ENCODE results near the gene SYNJ2.

The SYNJ2 gene

DNA sequence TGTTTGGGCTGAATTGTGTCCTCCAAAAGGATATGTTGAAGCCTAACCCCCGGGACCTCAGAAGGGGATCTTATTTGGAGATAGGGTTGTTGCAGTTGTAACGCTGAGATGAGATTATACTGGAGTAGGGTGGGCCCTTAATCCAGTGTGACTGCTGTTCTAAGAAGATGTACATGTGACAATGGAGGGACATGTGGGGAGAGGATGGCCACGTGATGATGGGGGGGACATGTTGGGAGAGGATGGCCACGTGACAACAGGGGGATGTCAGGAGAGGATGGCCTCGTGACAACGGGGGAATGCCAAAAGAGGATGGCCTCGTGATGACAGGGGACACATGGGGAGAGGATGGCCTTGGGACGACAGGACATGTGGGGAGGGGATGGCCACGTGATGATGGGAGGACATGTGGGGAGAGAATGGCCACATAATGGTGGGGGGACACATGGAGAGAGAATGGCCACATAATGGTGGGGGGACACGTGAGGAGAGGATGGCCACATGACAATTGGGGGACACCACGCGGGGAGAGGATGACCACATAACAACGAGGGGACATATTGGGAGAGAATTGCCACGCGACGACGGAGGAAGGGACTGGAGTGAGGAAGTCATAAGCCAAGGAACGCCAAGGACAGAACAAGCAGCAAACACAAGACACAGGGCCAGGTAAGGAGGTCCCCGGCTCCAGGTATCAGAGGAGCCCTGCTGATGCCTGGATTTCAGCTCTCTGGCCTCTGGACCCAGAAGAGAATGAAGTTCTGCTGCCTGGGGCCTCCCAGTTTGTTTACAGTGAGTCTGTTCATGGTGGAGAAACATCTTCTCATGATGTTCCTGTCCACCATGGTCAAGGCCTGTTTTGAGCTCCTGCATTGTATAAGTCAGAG lies 29.2 kb downstream of the SYNJ2 start:
- H3K79me1 ChIP-seq (ENCODE audit: low read depth, low read length), result no peaks in the 10 kb centered on the region
- H3K14ac ChIP-seq (ENCODE audit: low read length), result no peak overlapping the region
- no peak overlapping the region for H2BK120ac ChIP-seq (ENCODE audit: low read depth, low read length)
- H2BK15ac ChIP-seq (ENCODE audit: low read length), result no peak overlapping the region
- H4K8ac ChIP-seq (ENCODE audit: low read depth, low read length), result no peak overlapping the region
- no peaks in the 10 kb centered on the region for H3K27me3 ChIP-seq (ENCODE audit: control insufficient read depth in 3 of 3, insufficient read depth in 3 of 3, low read depth in 1 of 3, low read length in 3 of 3)
- no peaks in the 10 kb centered on the region for H3K36me3 ChIP-seq (replicated peaks in 1 of 2; ENCODE audit: control insufficient read depth in 2 of 2, insufficient read depth in 2 of 2, low read length in 2 of 2)
- H2BK12ac ChIP-seq (ENCODE audit: low read length), result no peak overlapping the region
- H3K23ac ChIP-seq (ENCODE audit: low read depth, low read length, poor library complexity), result no peak overlapping the region
- no peak overlapping the region for H3K27ac ChIP-seq (replicated peaks; ENCODE audit: low read length)
- DNase-seq (ENCODE audit: low spot score), result no peak
- no peak overlapping the region for H3K4ac ChIP-seq (ENCODE audit: low read length)
- peak overlapping the region in 1 of 2 donors; percentile 27 for H3K4me3 ChIP-seq (ENCODE audit: low read length in 2 of 2)
- H3K9me3 ChIP-seq (replicated peaks in 1 of 2; ENCODE audit: control insufficient read depth in 2 of 2, insufficient read depth in 1 of 2, low read depth in 1 of 2, low read length in 2 of 2), result peaks cover 0 to 2% of the 10 kb centered on the region in 2 donors
- no peak overlapping the region for H4K91ac ChIP-seq (ENCODE audit: low read depth, low read length, poor library complexity)
- peaks cover 0 to 4% of the 10 kb centered on the region in 2 donors for H3K4me1 ChIP-seq (ENCODE audit: control insufficient read depth in 2 of 2, insufficient read depth in 1 of 2, low read depth in 1 of 2, low read length in 2 of 2)
- H3K9ac ChIP-seq (ENCODE audit: low read depth, low read length, poor library complexity), result no peak overlapping the region
- WGBS, 2 donors (ENCODE audit: extremely low coverage in 2 of 2, insufficient read length in 2 of 2, insufficient replicate concordance in 1 of 2), result no CpG with 5 or more reads among the region's 19 CpGs
- H2AFZ ChIP-seq (ENCODE audit: low read length), result no peak overlapping the region
- no peak overlapping the region for H3K4me2 ChIP-seq (ENCODE audit: insufficient read depth, low read length, poor library complexity, severe bottlenecking)
- peak overlapping the region; percentile 29 for H3K18ac ChIP-seq (ENCODE audit: low read length)
- H2AK5ac ChIP-seq (ENCODE audit: low read depth, low read length), result no peak overlapping the region
- no peak overlapping the region for H2BK5ac ChIP-seq (ENCODE audit: low read length)

DNA sequence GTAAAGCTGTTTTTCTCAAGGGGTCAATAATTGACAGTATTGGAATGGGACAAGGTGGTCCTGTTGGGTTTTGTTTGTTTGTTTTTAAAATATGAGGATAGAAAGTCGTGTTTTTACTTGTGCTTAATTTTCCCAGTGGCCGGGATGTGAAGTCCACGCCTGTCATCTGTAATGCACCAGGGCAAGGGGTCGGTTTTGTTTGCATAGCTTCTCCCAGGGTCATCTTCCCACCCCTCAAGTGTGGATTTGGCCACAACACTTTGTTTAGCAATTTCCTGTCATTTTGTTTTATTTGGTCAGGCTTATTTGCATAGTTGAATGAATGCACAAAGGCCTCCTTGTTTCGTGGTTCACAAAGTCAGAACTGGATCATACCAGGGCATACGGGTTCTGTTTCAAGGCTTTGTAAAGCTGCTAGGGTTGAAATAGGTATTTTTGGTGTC lies 29.8 kb downstream of the SYNJ2 start:
- H3K4me3 ChIP-seq (ENCODE audit: low read length in 2 of 2), result no peak overlapping the region
- H2BK15ac ChIP-seq (ENCODE audit: low read length), result no peak overlapping the region

DNA sequence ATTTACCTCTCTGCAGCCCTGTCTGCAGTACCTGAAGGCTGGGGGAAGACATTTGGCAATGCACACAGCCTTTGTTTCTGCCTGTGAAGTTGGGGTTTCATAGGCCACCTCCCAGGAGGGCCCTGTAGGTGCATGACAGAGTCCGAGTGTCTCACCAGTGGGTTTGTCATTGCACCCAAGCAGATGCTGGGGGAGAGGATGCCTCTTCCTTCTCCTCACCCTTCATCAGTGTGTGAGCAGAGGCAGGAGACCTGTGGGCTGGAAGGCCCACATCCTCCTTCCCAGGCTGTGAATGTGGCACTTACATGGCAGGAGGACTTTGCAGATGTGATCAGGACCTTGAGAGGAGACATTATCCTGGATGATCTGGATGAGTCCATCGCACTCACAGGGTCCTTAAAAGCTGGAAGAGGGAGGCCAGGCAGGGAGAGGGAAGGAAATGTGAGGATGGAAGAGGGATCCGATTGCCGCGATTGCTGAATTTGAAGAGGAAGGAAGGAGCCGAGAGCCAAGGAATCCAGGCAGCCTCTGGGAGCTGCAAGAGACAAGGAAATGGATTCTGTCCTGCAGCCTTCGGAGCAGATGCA lies 30.4 kb downstream of the SYNJ2 start:
- WGBS, 2 donors (ENCODE audit: extremely low coverage in 2 of 2, insufficient read length in 2 of 2, insufficient replicate concordance in 1 of 2), result no CpG with 5 or more reads among the region's 7 CpGs
- no peaks in the 10 kb centered on the region for H3K36me3 ChIP-seq (replicated peaks in 1 of 2; ENCODE audit: control insufficient read depth in 2 of 2, insufficient read depth in 2 of 2, low read length in 2 of 2)
- H3K18ac ChIP-seq (ENCODE audit: low read length), result no peak overlapping the region
- H3K79me1 ChIP-seq (ENCODE audit: low read depth, low read length), result no peaks in the 10 kb centered on the region
- no peak for DNase-seq (ENCODE audit: low spot score)
- H2BK15ac ChIP-seq (ENCODE audit: low read length), result no peak overlapping the region
- H3K27ac ChIP-seq (replicated peaks; ENCODE audit: low read length), result no peak overlapping the region
- no peak overlapping the region for H2BK5ac ChIP-seq (ENCODE audit: low read length)
- H4K91ac ChIP-seq (ENCODE audit: low read depth, low read length, poor library complexity), result no peak overlapping the region
- H3K9ac ChIP-seq (ENCODE audit: low read depth, low read length, poor library complexity), result no peak overlapping the region
- H3K27me3 ChIP-seq (ENCODE audit: control insufficient read depth in 3 of 3, insufficient read depth in 3 of 3, low read depth in 1 of 3, low read length in 3 of 3), result no peaks in the 10 kb centered on the region
- H3K4ac ChIP-seq (ENCODE audit: low read length), result no peak overlapping the region
- H3K9me3 ChIP-seq (replicated peaks in 1 of 2; ENCODE audit: control insufficient read depth in 2 of 2, insufficient read depth in 1 of 2, low read depth in 1 of 2, low read length in 2 of 2), result peaks cover 0 to 2% of the 10 kb centered on the region in 2 donors
- H2AFZ ChIP-seq (ENCODE audit: low read length), result no peak overlapping the region
- H2BK12ac ChIP-seq (ENCODE audit: low read length), result no peak overlapping the region
- H4K8ac ChIP-seq (ENCODE audit: low read depth, low read length), result no peak overlapping the region
- H3K23ac ChIP-seq (ENCODE audit: low read depth, low read length, poor library complexity), result no peak overlapping the region
- no peak overlapping the region for H2BK120ac ChIP-seq (ENCODE audit: low read depth, low read length)
- no peak overlapping the region for H3K14ac ChIP-seq (ENCODE audit: low read length)
- no peak overlapping the region for H3K4me3 ChIP-seq (ENCODE audit: low read length in 2 of 2)
- H3K4me1 ChIP-seq (ENCODE audit: control insufficient read depth in 2 of 2, insufficient read depth in 1 of 2, low read depth in 1 of 2, low read length in 2 of 2), result peaks cover 0 to 3% of the 10 kb centered on the region in 2 donors
- no peak overlapping the region for H2AK5ac ChIP-seq (ENCODE audit: low read depth, low read length)
- H3K4me2 ChIP-seq (ENCODE audit: insufficient read depth, low read length, poor library complexity, severe bottlenecking), result no peak overlapping the region

More for the DNA sequence above, 29.8 kb downstream of the SYNJ2 start:
- no peak for DNase-seq (ENCODE audit: low spot score)
- Histone ChIP-seq H3K4me1 (ENCODE audit: control insufficient read depth in 2 of 2, insufficient read depth in 1 of 2, low read depth in 1 of 2, low read length in 2 of 2) (no peaks in the 10 kb centered on the region), H3K14ac (ENCODE audit: low read length) (no peak overlapping the region), H2BK5ac (ENCODE audit: low read length) (no peak overlapping the region), H3K23ac (ENCODE audit: low read depth, low read length, poor library complexity) (no peak overlapping the region), H3K4me2 (ENCODE audit: insufficient read depth, low read length, poor library complexity, severe bottlenecking) (no peak overlapping the region), H2AK5ac (ENCODE audit: low read depth, low read length) (no peak overlapping the region), H4K91ac (ENCODE audit: low read depth, low read length, poor library complexity) (no peak overlapping the region), H2BK120ac (ENCODE audit: low read depth, low read length) (no peak overlapping the region), H2BK12ac (ENCODE audit: low read length) (no peak overlapping the region), H4K8ac (ENCODE audit: low read depth, low read length) (no peak overlapping the region), H3K9me3 (replicated peaks in 1 of 2; ENCODE audit: control insufficient read depth in 2 of 2, insufficient read depth in 1 of 2, low read depth in 1 of 2, low read length in 2 of 2) (peaks cover 0 to 2% of the 10 kb centered on the region in 2 donors), H3K36me3 (replicated peaks in 1 of 2; ENCODE audit: control insufficient read depth in 2 of 2, insufficient read depth in 2 of 2, low read length in 2 of 2) (no peaks in the 10 kb centered on the region), H3K9ac (ENCODE audit: low read depth, low read length, poor library complexity) (no peak overlapping the region), H3K27me3 (ENCODE audit: control insufficient read depth in 3 of 3, insufficient read depth in 3 of 3, low read depth in 1 of 3, low read length in 3 of 3) (no peaks in the 10 kb centered on the region), H2AFZ (ENCODE audit: low read length) (no peak overlapping the region), H3K79me1 (ENCODE audit: low read depth, low read length) (no peaks in the 10 kb centered on the region), H3K27ac (replicated peaks; ENCODE audit: low read length) (no peak overlapping the region), H3K18ac (ENCODE audit: low read length) (no peak overlapping the region), H3K4ac (ENCODE audit: low read length) (no peak overlapping the region)
- 100% methylated on average over 1 of the region's 6 CpGs; no CpG with 5 or more reads in 1 of the 2 donors for WGBS, 2 donors (ENCODE audit: extremely low coverage in 2 of 2, insufficient read length in 2 of 2, insufficient replicate concordance in 1 of 2)

DNA sequence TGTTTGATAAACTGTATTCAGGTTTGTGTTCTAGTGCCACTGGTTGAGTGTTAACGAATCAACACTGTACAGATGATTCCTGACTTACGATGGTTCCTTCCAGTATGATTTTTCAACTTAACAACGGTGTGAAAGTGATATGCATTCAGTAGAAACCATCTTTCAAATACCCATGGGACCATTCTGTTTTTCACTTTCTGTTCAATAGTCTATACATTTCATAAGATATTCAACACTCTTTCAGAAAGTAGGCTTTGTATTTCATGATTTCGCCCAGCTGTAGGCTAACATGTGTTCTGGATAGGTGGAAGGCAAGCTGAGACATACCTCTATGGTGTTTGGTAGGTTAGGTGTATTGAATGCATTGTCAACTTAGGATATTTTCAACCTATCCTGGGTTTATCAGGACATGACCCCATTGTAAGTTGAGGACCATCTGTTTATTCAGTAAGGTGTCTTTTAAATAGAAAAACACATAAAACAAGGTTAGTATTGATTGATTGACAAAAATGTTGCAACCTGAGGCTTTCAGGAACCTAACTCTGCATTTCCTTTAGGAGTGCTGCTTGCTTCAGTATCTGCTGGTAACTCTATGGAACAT lies 32.3 kb downstream of the SYNJ2 start:
- H3K9me3 ChIP-seq (replicated peaks in 1 of 2; ENCODE audit: control insufficient read depth in 2 of 2, insufficient read depth in 1 of 2, low read depth in 1 of 2, low read length in 2 of 2), result no peaks in the 10 kb centered on the region
- H3K23ac ChIP-seq (ENCODE audit: low read depth, low read length, poor library complexity), result no peak overlapping the region
- no peaks in the 10 kb centered on the region for H3K27me3 ChIP-seq (ENCODE audit: control insufficient read depth in 3 of 3, insufficient read depth in 3 of 3, low read depth in 1 of 3, low read length in 3 of 3)
- WGBS, 2 donors (ENCODE audit: extremely low coverage in 2 of 2, insufficient read length in 2 of 2, insufficient replicate concordance in 1 of 2), result no CpG with 5 or more reads among the region's 4 CpGs
- no peak overlapping the region for H2AK5ac ChIP-seq (ENCODE audit: low read depth, low read length)
- H3K79me1 ChIP-seq (ENCODE audit: low read depth, low read length), result no peaks in the 10 kb centered on the region
- no peak overlapping the region for H3K14ac ChIP-seq (ENCODE audit: low read length)
- peaks cover 0 to 3% of the 10 kb centered on the region in 2 donors for H3K4me1 ChIP-seq (ENCODE audit: control insufficient read depth in 2 of 2, insufficient read depth in 1 of 2, low read depth in 1 of 2, low read length in 2 of 2)
- no peak overlapping the region for H2AFZ ChIP-seq (ENCODE audit: low read length)
- H2BK5ac ChIP-seq (ENCODE audit: low read length), result no peak overlapping the region
- no peak overlapping the region for H4K91ac ChIP-seq (ENCODE audit: low read depth, low read length, poor library complexity)
- no peak overlapping the region for H2BK15ac ChIP-seq (ENCODE audit: low read length)
- H2BK12ac ChIP-seq (ENCODE audit: low read length), result no peak overlapping the region
- no peak overlapping the region for H3K4me3 ChIP-seq (ENCODE audit: low read length in 2 of 2)
- H2BK120ac ChIP-seq (ENCODE audit: low read depth, low read length), result no peak overlapping the region
- no peak for DNase-seq (ENCODE audit: low spot score)
- H3K4ac ChIP-seq (ENCODE audit: low read length), result no peak overlapping the region
- H3K27ac ChIP-seq (replicated peaks; ENCODE audit: low read length), result no peak overlapping the region
- H3K9ac ChIP-seq (ENCODE audit: low read depth, low read length, poor library complexity), result no peak overlapping the region
- no peak overlapping the region for H4K8ac ChIP-seq (ENCODE audit: low read depth, low read length)
- no peak overlapping the region for H3K4me2 ChIP-seq (ENCODE audit: insufficient read depth, low read length, poor library complexity, severe bottlenecking)
- no peaks in the 10 kb centered on the region for H3K36me3 ChIP-seq (replicated peaks in 1 of 2; ENCODE audit: control insufficient read depth in 2 of 2, insufficient read depth in 2 of 2, low read length in 2 of 2)
- no peak overlapping the region for H3K18ac ChIP-seq (ENCODE audit: low read length)
